ENCODE measurements around the gene KIF3C. TPM values are rescaled to one million over a fixed set of nuclear protein-coding genes. Genes with fewer than 3 reads are reported as not detected.
"Not testable (repeated sequence)": the region's sequence is repeated elsewhere in the genome, so short reads cannot be mapped to it uniquely, and the experiment has no call there.

Gene KIF3C
- total RNA-seq: 10 to 100 TPM; 13.5 to 20.7 TPM
- 1 to 10 TPM; 5.5 to 6.4 TPM for polyA plus RNA-seq
- long read RNA-seq, donor 1, full-length matches to known transcripts: 12 of 21 reads
- long read RNA-seq, donor 1, partial matches to known transcripts: 3 of 21 reads
- long read RNA-seq, donor 1, other reads (novel, unspliced or antisense): 6 of 21 reads
- long read RNA-seq, donor 2, full-length matches to known transcripts: 6 of 10 reads
- long read RNA-seq, donor 2, partial matches to known transcripts: 0 of 10 reads
- long read RNA-seq, donor 2, other reads (novel, unspliced or antisense): 4 of 10 reads

GRCh38 chr2:25982273-25982967, at the start of gene KIF3C:
TSS of gene KIF3C (minus strand) at chr2:25982497. CDS start at chr2:25981917, 580 bp downstream.
- Histone ChIP-seq H3K4me1 (ENCODE audit: control insufficient read depth in 1 of 2, insufficient read depth in 2 of 2, low read length in 2 of 2) (peaks cover 0 to 5% of the 10 kb centered on the region in 2 donors), H3K27ac (ENCODE audit: low read depth in 1 of 2, low read length in 2 of 2) (peak within 1 kb of the TSS in 1 of 2 donors; percentile 2), H3K4me3 (ENCODE audit: low read length in 2 of 2) (peak within 1 kb of the TSS; percentile 66 to 83), H3K9me3 (ENCODE audit: control insufficient read depth, low read length) (no peaks in the 10 kb centered on the region), H3K27me3 (ENCODE audit: control insufficient read depth in 1 of 2, insufficient read depth in 2 of 2, low read length in 1 of 2) (no peaks in the 10 kb centered on the region), H3K36me3 (ENCODE audit: control insufficient read depth in 1 of 2, insufficient read depth in 2 of 2, low read length in 1 of 2) (no peaks in the 10 kb centered on the region)
- WGBS, 2 donors: 1% methylated on average over 30 to 58 of the region's 58 CpGs
- peak; percentile 83 to 89 for DNase-seq
- peak; percentile 77 for ATAC-seq (ENCODE audit: low FRiP score)
- intact Hi-C loops (cut with DNase I): no loop called here

- H3K27me3 ChIP-seq (ENCODE audit: control insufficient read depth in 1 of 2, insufficient read depth in 2 of 2, low read length in 1 of 2); ATAC-seq (ENCODE audit: low FRiP score); DNase-seq; H3K36me3 ChIP-seq (ENCODE audit: control insufficient read depth in 1 of 2, insufficient read depth in 2 of 2, low read length in 1 of 2); H3K9me3 ChIP-seq (ENCODE audit: control insufficient read depth, low read length); H3K27ac ChIP-seq (ENCODE audit: low read depth in 1 of 2, low read length in 2 of 2); H3K4me1 ChIP-seq (ENCODE audit: control insufficient read depth in 1 of 2, insufficient read depth in 2 of 2, low read length in 2 of 2); intact Hi-C loops (cut with DNase I); H3K4me3 ChIP-seq (ENCODE audit: low read length in 2 of 2): not testable (repeated sequence)
- 94 to 95% methylated on average over 16 of the region's 16 CpGs for WGBS, 2 donors
Observed at GRCh38 chr2:26028083-26028482, 45.8 kb upstream of the KIF3C start.

- intact Hi-C loops (cut with DNase I): no loop called here
- Histone ChIP-seq H3K27ac (ENCODE audit: low read depth in 1 of 2, low read length in 2 of 2) (no peak overlapping the region), H3K27me3 (ENCODE audit: control insufficient read depth in 1 of 2, insufficient read depth in 2 of 2, low read length in 1 of 2) (no peaks in the 10 kb centered on the region), H3K36me3 (ENCODE audit: control insufficient read depth in 1 of 2, insufficient read depth in 2 of 2, low read length in 1 of 2) (no peaks in the 10 kb centered on the region), H3K9me3 (ENCODE audit: control insufficient read depth, low read length) (no peaks in the 10 kb centered on the region), H3K4me1 (ENCODE audit: control insufficient read depth in 1 of 2, insufficient read depth in 2 of 2, low read length in 2 of 2) (no peaks in the 10 kb centered on the region), H3K4me3 (ENCODE audit: low read length in 2 of 2) (no peak overlapping the region)
- ATAC-seq (ENCODE audit: low FRiP score): no peak
- no peak for DNase-seq
Observed at GRCh38 chr2:26025509-26025908, 43.2 kb upstream of the KIF3C start.

GRCh38 chr2:26024260-26024659, 42.0 kb upstream of the KIF3C start:
- DNase-seq (no peak), ATAC-seq (ENCODE audit: low FRiP score) (no peak)
- H3K9me3 ChIP-seq (ENCODE audit: control insufficient read depth, low read length): no peaks in the 10 kb centered on the region
- WGBS, 2 donors: 89 to 92% methylated on average over 2 of the region's 2 CpGs
- intact Hi-C loops (cut with DNase I): no loop called here
- no peaks in the 10 kb centered on the region for H3K36me3 ChIP-seq (ENCODE audit: control insufficient read depth in 1 of 2, insufficient read depth in 2 of 2, low read length in 1 of 2)
- no peaks in the 10 kb centered on the region for H3K4me1 ChIP-seq (ENCODE audit: control insufficient read depth in 1 of 2, insufficient read depth in 2 of 2, low read length in 2 of 2)
- H3K4me3 ChIP-seq (ENCODE audit: low read length in 2 of 2): no peak overlapping the region
- H3K27ac ChIP-seq (ENCODE audit: low read depth in 1 of 2, low read length in 2 of 2): no peak overlapping the region
- H3K27me3 ChIP-seq (ENCODE audit: control insufficient read depth in 1 of 2, insufficient read depth in 2 of 2, low read length in 1 of 2): no peaks in the 10 kb centered on the region

- Histone ChIP-seq H3K27me3 (ENCODE audit: control insufficient read depth in 1 of 2, insufficient read depth in 2 of 2, low read length in 1 of 2) (no peaks in the 10 kb centered on the region), H3K27ac (ENCODE audit: low read depth in 1 of 2, low read length in 2 of 2) (no peak overlapping the region), H3K9me3 (ENCODE audit: control insufficient read depth, low read length) (no peaks in the 10 kb centered on the region), H3K36me3 (ENCODE audit: control insufficient read depth in 1 of 2, insufficient read depth in 2 of 2, low read length in 1 of 2) (no peaks in the 10 kb centered on the region), H3K4me1 (ENCODE audit: control insufficient read depth in 1 of 2, insufficient read depth in 2 of 2, low read length in 2 of 2) (no peaks in the 10 kb centered on the region), H3K4me3 (ENCODE audit: low read length in 2 of 2) (no peak overlapping the region)
- ATAC-seq (ENCODE audit: low FRiP score): no peak
- intact Hi-C loops (cut with DNase I): no loop called here
- no peak for DNase-seq
- WGBS, 2 donors: 86% methylated on average over 4 of the region's 4 CpGs
Observed at GRCh38 chr2:26020231-26020640, 37.9 kb upstream of the KIF3C start.

GRCh38 chr2:26018184-26019055, 36.1 kb upstream of the KIF3C start:
- H3K9me3 ChIP-seq (ENCODE audit: control insufficient read depth, low read length): no peaks in the 10 kb centered on the region
- ATAC-seq (ENCODE audit: low FRiP score) (peak; percentile 91), DNase-seq (peak; percentile 90 to 92)
- no peaks in the 10 kb centered on the region for H3K4me1 ChIP-seq (ENCODE audit: control insufficient read depth in 1 of 2, insufficient read depth in 2 of 2, low read length in 2 of 2)
- H3K27me3 ChIP-seq (ENCODE audit: control insufficient read depth in 1 of 2, insufficient read depth in 2 of 2, low read length in 1 of 2): no peaks in the 10 kb centered on the region
- intact Hi-C loops (cut with DNase I): loop anchor here in 1 of 2 donors (2.0 kb wide), 1 partner anchor 14 kb away; no protein-coding TSS in a partner anchor
- no peaks in the 10 kb centered on the region for H3K36me3 ChIP-seq (ENCODE audit: control insufficient read depth in 1 of 2, insufficient read depth in 2 of 2, low read length in 1 of 2)
- 14 to 25% methylated on average over 3 of the region's 3 CpGs for WGBS, 2 donors
- peak overlapping the region; percentile 2 to 16 for H3K27ac ChIP-seq (ENCODE audit: low read depth in 1 of 2, low read length in 2 of 2)
- no peak overlapping the region for H3K4me3 ChIP-seq (ENCODE audit: low read length in 2 of 2)

GRCh38 chr2:26017464-26018183, 35.3 kb upstream of the KIF3C start:
- 81 to 85% methylated on average over 5 of the region's 5 CpGs for WGBS, 2 donors
- Histone ChIP-seq H3K27ac (ENCODE audit: low read depth in 1 of 2, low read length in 2 of 2) (peak overlapping the region in 1 of 2 donors; percentile 2), H3K27me3 (ENCODE audit: control insufficient read depth in 1 of 2, insufficient read depth in 2 of 2, low read length in 1 of 2) (no peaks in the 10 kb centered on the region), H3K4me3 (ENCODE audit: low read length in 2 of 2) (no peak overlapping the region), H3K36me3 (ENCODE audit: control insufficient read depth in 1 of 2, insufficient read depth in 2 of 2, low read length in 1 of 2) (no peaks in the 10 kb centered on the region), H3K9me3 (ENCODE audit: control insufficient read depth, low read length) (no peaks in the 10 kb centered on the region), H3K4me1 (ENCODE audit: control insufficient read depth in 1 of 2, insufficient read depth in 2 of 2, low read length in 2 of 2) (no peaks in the 10 kb centered on the region)
- ATAC-seq (ENCODE audit: low FRiP score): no peak
- DNase-seq: no peak
- intact Hi-C loops (cut with DNase I): loop anchor here in 1 of 2 donors (2.0 kb wide), 1 partner anchor 15 kb away; no protein-coding TSS in a partner anchor

- WGBS, 2 donors: 28 to 37% methylated on average over 4 of the region's 4 CpGs
- H3K36me3 ChIP-seq (ENCODE audit: control insufficient read depth in 1 of 2, insufficient read depth in 2 of 2, low read length in 1 of 2); H3K27me3 ChIP-seq (ENCODE audit: control insufficient read depth in 1 of 2, insufficient read depth in 2 of 2, low read length in 1 of 2); DNase-seq; ATAC-seq (ENCODE audit: low FRiP score); H3K4me3 ChIP-seq (ENCODE audit: low read length in 2 of 2); H3K4me1 ChIP-seq (ENCODE audit: control insufficient read depth in 1 of 2, insufficient read depth in 2 of 2, low read length in 2 of 2); intact Hi-C loops (cut with DNase I); H3K9me3 ChIP-seq (ENCODE audit: control insufficient read depth, low read length): not testable (repeated sequence)
- peak overlapping the region in 1 of 2 donors; percentile 34 for H3K27ac ChIP-seq (ENCODE audit: low read depth in 1 of 2, low read length in 2 of 2)
Observed at GRCh38 chr2:26016706-26017045, 34.4 kb upstream of the KIF3C start.

Data from aorta (tissue), 5 donors.